ENCODE results near the gene CLEC17A. TPM values are rescaled to one million over a fixed set of nuclear protein-coding genes. Genes with fewer than 3 reads are reported as not detected.
"Not testable (repeated sequence)": the region's sequence is repeated elsewhere in the genome, so short reads cannot be mapped to it uniquely, and the experiment has no call there.

The CLEC17A gene
- total RNA-seq = 1 to 10 TPM in 1 of 4 donors, under 1 TPM in 1, not detected in 2; 0.41 to 4.9 TPM

DNA sequence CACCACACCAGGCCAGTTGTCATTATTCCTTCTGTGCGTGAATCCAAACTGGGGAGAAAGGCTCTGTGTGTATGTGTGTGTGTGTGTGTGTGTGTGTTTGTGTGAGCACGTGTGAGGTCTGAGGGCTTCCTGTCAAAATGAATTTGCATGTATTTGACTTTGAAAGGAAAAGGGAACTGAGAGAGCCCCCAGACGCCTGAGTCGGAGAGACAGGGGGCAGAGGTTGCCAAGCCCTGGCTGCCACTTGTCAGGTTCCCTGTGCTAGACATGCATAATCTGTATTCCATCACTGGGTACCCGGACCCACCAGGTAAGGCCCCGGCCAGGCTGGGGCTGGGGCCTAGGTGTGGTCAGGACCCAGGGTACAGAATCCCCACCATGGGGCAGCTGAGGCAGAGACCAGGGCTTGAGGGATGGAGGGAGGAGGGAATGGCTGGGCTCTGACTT is at the start of gene CLEC17A:
CLEC17A (plus strand) TSS at position 191 of the 447 bp plus-strand sequence; CDS start at position 268, 77 bp downstream.
- H3K27ac ChIP-seq = no peak within 1 kb of the TSS
- no peaks in the 10 kb centered on the region for H3K9me3 ChIP-seq
- H3K36me3 ChIP-seq = no peaks in the 10 kb centered on the region
- H3K4me1 ChIP-seq = no peaks in the 10 kb centered on the region
- TF ChIP-seq POLR2AphosphoS5 (IDR thresholded peaks at IDR 0.05) = no peak
- DNase-seq = no peak
- no peaks in the 10 kb centered on the region for H3K27me3 ChIP-seq
- 52% methylated on average over 6 of the region's 6 CpGs; no CpG with 5 or more reads in 1 of the 2 donors for WGBS, 2 donors (ENCODE audit: low coverage in 1 of 2)
- in situ Hi-C loops (cut with MboI; ENCODE audit: low pct_ligation_motif_present in 1 of 4, low pct_unique_long_range_greater_than_20kb in 1 of 4, low sequenced_read_pairs in 3 of 4) = no loop called here
- intact Hi-C loops (cut with DNase I; ENCODE audit: low total_unique reads) = no loop called here
- no peak within 1 kb of the TSS for H3K4me3 ChIP-seq

GRCh38 chr19:14533450-14533849 is 49.4 kb upstream of the CLEC17A start:
- in situ Hi-C loops (cut with MboI; ENCODE audit: low pct_ligation_motif_present in 1 of 4, low pct_unique_long_range_greater_than_20kb in 1 of 4, low sequenced_read_pairs in 3 of 4) = no loop called here
- WGBS, 2 donors (ENCODE audit: low coverage in 1 of 2) = 86 to 93% methylated on average over 2 to 5 of the region's 5 CpGs
- peaks cover 6 to 40% (median 32%) of the 10 kb centered on the region in 4 donors for H3K4me1 ChIP-seq

DNA sequence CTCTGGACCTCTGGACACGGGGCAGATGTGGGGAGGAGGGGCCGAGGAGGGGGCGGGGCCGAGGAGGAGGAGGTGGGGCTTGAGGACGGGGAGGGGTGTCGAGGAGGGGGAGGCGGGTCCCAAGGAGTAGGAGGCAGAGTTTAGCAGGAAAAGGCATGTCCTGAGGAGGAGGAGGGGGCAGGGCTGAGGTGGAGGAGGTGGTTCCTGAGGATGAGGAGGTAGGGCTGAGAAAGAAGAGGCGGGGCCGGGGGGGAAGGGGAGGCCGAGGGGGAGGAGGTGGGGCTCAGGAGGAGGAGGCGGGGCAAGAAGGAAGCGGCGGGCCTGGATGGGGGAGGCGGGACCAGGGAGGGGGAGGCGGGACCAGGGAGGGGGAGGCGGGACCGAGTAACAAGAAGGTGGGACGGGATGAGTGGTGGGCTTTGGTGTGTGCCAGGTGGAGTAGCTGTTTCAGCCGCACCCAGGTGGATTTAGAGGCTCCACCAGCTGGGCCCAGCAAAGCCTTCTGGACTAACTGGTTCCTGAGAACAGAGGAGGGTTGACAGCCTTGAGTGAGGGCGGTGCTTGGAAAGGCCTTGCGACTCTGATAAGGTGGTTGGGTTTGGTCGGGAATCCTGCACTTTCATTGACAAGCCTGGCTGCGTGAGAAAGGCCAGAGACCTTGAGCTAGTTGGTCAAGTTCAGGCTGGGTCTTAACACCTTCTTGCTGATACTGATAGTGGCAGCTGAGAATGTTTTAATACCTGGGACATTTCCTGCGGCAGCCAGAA is 45.8 kb upstream of the CLEC17A start:
- peak; percentile 90 for DNase-seq
- 31 to 38% methylated on average over 13 to 24 of the region's 24 CpGs for WGBS, 2 donors (ENCODE audit: low coverage in 1 of 2)
- in situ Hi-C loops (cut with MboI; ENCODE audit: low pct_ligation_motif_present in 1 of 4, low pct_unique_long_range_greater_than_20kb in 1 of 4, low sequenced_read_pairs in 3 of 4) = no loop called here
- Histone ChIP-seq H3K27ac (peak overlapping the region; percentile 51 to 72 (median 64)), H3K4me1 (peaks cover 0 to 18% (median 17%) of the 10 kb centered on the region in 4 donors), H3K27me3 (no peaks in the 10 kb centered on the region), H3K4me3 (peak overlapping the region in 2 of 4 donors; percentile 22 to 40), H3K9me3 (no peaks in the 10 kb centered on the region), H3K36me3 (no peaks in the 10 kb centered on the region)
- no peak for TF ChIP-seq CTCF (IDR thresholded peaks at IDR 0.05)
- TF ChIP-seq POLR2AphosphoS5 (IDR thresholded peaks at IDR 0.05) = no peak
- peak; percentile 22 for TF ChIP-seq POLR2A (IDR thresholded peaks at IDR 0.05)
- no peak for TF ChIP-seq EP300 (IDR thresholded peaks at IDR 0.05; ENCODE audit: low read depth)
- intact Hi-C loops (cut with DNase I; ENCODE audit: low total_unique reads) = no loop called here

More at GRCh38 chr19:14533450-14533849, 49.4 kb upstream of the CLEC17A start:
- intact Hi-C loops (cut with DNase I; ENCODE audit: low total_unique reads) = no loop called here
- no peak for TF ChIP-seq EP300 (IDR thresholded peaks at IDR 0.05; ENCODE audit: low read depth)
- TF ChIP-seq POLR2AphosphoS5 (IDR thresholded peaks at IDR 0.05) = no peak
- no peak for TF ChIP-seq POLR2A (IDR thresholded peaks at IDR 0.05)
- TF ChIP-seq CTCF (IDR thresholded peaks at IDR 0.05) = no peak
- Histone ChIP-seq H3K27ac (no peak overlapping the region), H3K4me3 (no peak overlapping the region), H3K36me3 (no peaks in the 10 kb centered on the region), H3K9me3 (no peaks in the 10 kb centered on the region), H3K27me3 (no peaks in the 10 kb centered on the region)
- no peak for DNase-seq

DNA sequence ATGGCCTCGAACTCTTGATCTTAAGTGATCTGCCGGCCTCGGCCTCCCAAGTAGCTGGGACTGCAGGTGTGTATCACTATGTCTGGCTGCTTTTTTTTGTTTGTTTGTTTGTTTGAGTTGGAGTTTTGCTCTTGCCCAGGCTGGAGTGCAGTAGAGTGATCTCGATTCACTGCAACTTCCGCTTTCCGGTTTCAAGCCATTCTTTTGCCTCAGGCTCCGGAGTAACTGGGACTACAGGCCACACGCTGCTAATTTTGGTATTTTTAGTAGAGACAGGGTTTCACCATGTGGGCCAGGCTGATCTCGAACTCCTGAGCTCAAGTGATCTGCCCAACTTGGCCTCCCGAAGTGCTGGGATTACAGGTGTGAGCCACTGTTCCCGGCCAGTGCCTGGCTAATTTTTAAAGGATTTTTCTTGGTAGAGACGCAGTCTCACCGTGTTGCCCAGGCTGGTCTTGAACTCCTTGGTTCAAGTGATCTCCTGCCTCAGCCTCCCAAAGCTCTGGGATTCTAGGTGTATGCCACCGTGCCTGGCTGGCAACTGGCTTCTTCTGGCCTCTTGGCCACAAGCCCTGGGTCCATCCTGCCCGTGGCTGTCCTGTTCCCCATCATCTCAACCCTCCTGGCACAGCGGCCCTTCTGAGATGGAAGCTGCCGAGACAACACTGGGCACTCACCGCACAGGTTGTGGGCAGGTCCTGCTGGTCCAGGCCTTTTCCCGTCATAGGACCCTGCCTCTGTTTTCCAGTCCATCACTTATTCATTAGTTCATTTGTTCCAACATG is 42.0 kb upstream of the CLEC17A start:
- Histone ChIP-seq H3K4me3 (no peak overlapping the region), H3K9me3 (no peaks in the 10 kb centered on the region), H3K4me1 (peaks cover 0 to 21% (median 18%) of the 10 kb centered on the region in 4 donors), H3K36me3 (no peaks in the 10 kb centered on the region), H3K27me3 (no peaks in the 10 kb centered on the region), H3K27ac (no peak overlapping the region)
- intact Hi-C loops (cut with DNase I; ENCODE audit: low total_unique reads) = no loop called here
- DNase-seq = no peak
- in situ Hi-C loops (cut with MboI; ENCODE audit: low pct_ligation_motif_present in 1 of 4, low pct_unique_long_range_greater_than_20kb in 1 of 4, low sequenced_read_pairs in 3 of 4) = no loop called here
- no peak for TF ChIP-seq EP300 (IDR thresholded peaks at IDR 0.05; ENCODE audit: low read depth)
- WGBS, 2 donors (ENCODE audit: low coverage in 1 of 2) = 87 to 91% methylated on average over 3 to 19 of the region's 19 CpGs

DNA sequence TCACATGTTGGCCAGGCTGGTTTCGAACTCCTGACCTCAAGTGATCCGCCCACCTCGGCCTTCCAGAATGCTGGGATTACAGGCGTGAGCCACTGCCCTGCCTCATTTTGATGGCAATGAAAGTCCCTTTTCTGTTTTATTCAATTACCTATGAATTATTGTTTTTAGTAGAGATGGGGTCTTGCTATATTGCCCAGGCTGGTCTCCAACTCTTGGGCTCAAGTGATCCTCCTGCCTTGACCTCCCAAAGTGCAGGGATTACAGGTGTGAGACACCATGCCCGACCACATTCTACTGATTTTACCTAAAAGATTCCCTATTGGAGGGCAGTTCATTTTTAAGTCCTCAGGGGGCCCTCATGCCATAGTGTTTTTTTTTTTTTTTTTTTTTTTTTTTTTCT is 40.9 kb upstream of the CLEC17A start:
- H3K36me3 ChIP-seq; H3K4me3 ChIP-seq; H3K27ac ChIP-seq; intact Hi-C loops (cut with DNase I; ENCODE audit: low total_unique reads); DNase-seq; H3K27me3 ChIP-seq; H3K9me3 ChIP-seq; in situ Hi-C loops (cut with MboI; ENCODE audit: low pct_ligation_motif_present in 1 of 4, low pct_unique_long_range_greater_than_20kb in 1 of 4, low sequenced_read_pairs in 3 of 4): not testable (repeated sequence)
- H3K4me1 ChIP-seq = peaks cover 0 to 14% (median 12%) of the 10 kb centered on the region in 4 donors
- WGBS, 2 donors (ENCODE audit: low coverage in 1 of 2) = 79 to 100% methylated on average over 1 to 5 of the region's 5 CpGs
